ENCODE data around the gene HS6ST1.

Gene HS6ST1

GRCh38 chr2:128237081-128237534 lies 81.6 kb downstream of the HS6ST1 start:
- Histone ChIP-seq H3K4me1 (ENCODE audit: control insufficient read depth, insufficient read depth, low read length) (no peaks in the 10 kb centered on the region), H3K27me3 (ENCODE audit: control insufficient read depth, insufficient read depth, low read length, poor library complexity, severe bottlenecking) (peaks cover 13% of the 10 kb centered on the region), H3K36me3 (ENCODE audit: control insufficient read depth, insufficient read depth, low read length) (no peaks in the 10 kb centered on the region), H3K4me3 (ENCODE audit: insufficient read depth, low read depth, low read length) (no peak overlapping the region), H3K9me3 (ENCODE audit: control insufficient read depth, low read length) (no peaks in the 10 kb centered on the region), H3K27ac (ENCODE audit: insufficient read depth, low read depth, low read length, poor library complexity, severe bottlenecking) (no peak overlapping the region)
- 92 to 98% methylated on average over 2 of the region's 2 CpGs for WGBS, 2 experiments

GRCh38 chr2:128236491-128237035 lies 82.1 kb downstream of the HS6ST1 start:
- Histone ChIP-seq H3K27ac (ENCODE audit: insufficient read depth, low read depth, low read length, poor library complexity, severe bottlenecking) (no peak overlapping the region), H3K4me3 (ENCODE audit: insufficient read depth, low read depth, low read length) (no peak overlapping the region), H3K4me1 (ENCODE audit: control insufficient read depth, insufficient read depth, low read length) (no peaks in the 10 kb centered on the region), H3K27me3 (ENCODE audit: control insufficient read depth, insufficient read depth, low read length, poor library complexity, severe bottlenecking) (peaks cover 19% of the 10 kb centered on the region), H3K9me3 (ENCODE audit: control insufficient read depth, low read length) (no peaks in the 10 kb centered on the region), H3K36me3 (ENCODE audit: control insufficient read depth, insufficient read depth, low read length) (no peaks in the 10 kb centered on the region)
- 89 to 90% methylated on average over 8 of the region's 8 CpGs for WGBS, 2 experiments

GRCh38 chr2:128235581-128235980 lies 83.1 kb downstream of the HS6ST1 start:
- no peak overlapping the region for H3K4me3 ChIP-seq (ENCODE audit: insufficient read depth, low read depth, low read length)
- no peaks in the 10 kb centered on the region for H3K9me3 ChIP-seq (ENCODE audit: control insufficient read depth, low read length)
- no peaks in the 10 kb centered on the region for H3K36me3 ChIP-seq (ENCODE audit: control insufficient read depth, insufficient read depth, low read length)
- 92 to 93% methylated on average over 8 of the region's 8 CpGs for WGBS, 2 experiments
- no peak overlapping the region for H3K27ac ChIP-seq (ENCODE audit: insufficient read depth, low read depth, low read length, poor library complexity, severe bottlenecking)
- H3K4me1 ChIP-seq (ENCODE audit: control insufficient read depth, insufficient read depth, low read length): no peaks in the 10 kb centered on the region
- H3K27me3 ChIP-seq (ENCODE audit: control insufficient read depth, insufficient read depth, low read length, poor library complexity, severe bottlenecking): peaks cover 24% of the 10 kb centered on the region

GRCh38 chr2:128234613-128235012 lies 84.1 kb downstream of the HS6ST1 start:
- H3K27me3 ChIP-seq (ENCODE audit: control insufficient read depth, insufficient read depth, low read length, poor library complexity, severe bottlenecking): peaks cover 24% of the 10 kb centered on the region
- no peak overlapping the region for H3K27ac ChIP-seq (ENCODE audit: insufficient read depth, low read depth, low read length, poor library complexity, severe bottlenecking)
- no peaks in the 10 kb centered on the region for H3K9me3 ChIP-seq (ENCODE audit: control insufficient read depth, low read length)
- H3K4me3 ChIP-seq (ENCODE audit: insufficient read depth, low read depth, low read length): no peak overlapping the region
- H3K36me3 ChIP-seq (ENCODE audit: control insufficient read depth, insufficient read depth, low read length): no peaks in the 10 kb centered on the region
- WGBS, 2 experiments: 60 to 66% methylated on average over 5 of the region's 5 CpGs
- H3K4me1 ChIP-seq (ENCODE audit: control insufficient read depth, insufficient read depth, low read length): no peaks in the 10 kb centered on the region

- Histone ChIP-seq H3K4me3 (ENCODE audit: insufficient read depth, low read depth, low read length) (peak overlapping the region; percentile 62), H3K27me3 (ENCODE audit: control insufficient read depth, insufficient read depth, low read length, poor library complexity, severe bottlenecking) (peaks cover 24% of the 10 kb centered on the region), H3K36me3 (ENCODE audit: control insufficient read depth, insufficient read depth, low read length) (no peaks in the 10 kb centered on the region), H3K4me1 (ENCODE audit: control insufficient read depth, insufficient read depth, low read length) (no peaks in the 10 kb centered on the region), H3K27ac (ENCODE audit: insufficient read depth, low read depth, low read length, poor library complexity, severe bottlenecking) (no peak overlapping the region), H3K9me3 (ENCODE audit: control insufficient read depth, low read length) (no peaks in the 10 kb centered on the region)
- WGBS, 2 experiments: 53 to 56% methylated on average over 10 to 11 of the region's 11 CpGs
Observed at GRCh38 chr2:128233790-128234395, 84.8 kb downstream of the HS6ST1 start.

- no peaks in the 10 kb centered on the region for H3K9me3 ChIP-seq (ENCODE audit: control insufficient read depth, low read length)
- H3K27me3 ChIP-seq (ENCODE audit: control insufficient read depth, insufficient read depth, low read length, poor library complexity, severe bottlenecking): peaks cover 24% of the 10 kb centered on the region
- H3K4me3 ChIP-seq (ENCODE audit: insufficient read depth, low read depth, low read length): peak overlapping the region; percentile 62
- WGBS, 2 experiments: 1% methylated on average over 84 of the region's 84 CpGs
- H3K4me1 ChIP-seq (ENCODE audit: control insufficient read depth, insufficient read depth, low read length): no peaks in the 10 kb centered on the region
- no peaks in the 10 kb centered on the region for H3K36me3 ChIP-seq (ENCODE audit: control insufficient read depth, insufficient read depth, low read length)
- H3K27ac ChIP-seq (ENCODE audit: insufficient read depth, low read depth, low read length, poor library complexity, severe bottlenecking): no peak overlapping the region
Observed at GRCh38 chr2:128232965-128233789, 85.5 kb downstream of the HS6ST1 start.

- Histone ChIP-seq H3K27ac (ENCODE audit: insufficient read depth, low read depth, low read length, poor library complexity, severe bottlenecking) (no peak overlapping the region), H3K27me3 (ENCODE audit: control insufficient read depth, insufficient read depth, low read length, poor library complexity, severe bottlenecking) (peaks cover 24% of the 10 kb centered on the region), H3K4me1 (ENCODE audit: control insufficient read depth, insufficient read depth, low read length) (no peaks in the 10 kb centered on the region), H3K4me3 (ENCODE audit: insufficient read depth, low read depth, low read length) (no peak overlapping the region), H3K9me3 (ENCODE audit: control insufficient read depth, low read length) (no peaks in the 10 kb centered on the region), H3K36me3 (ENCODE audit: control insufficient read depth, insufficient read depth, low read length) (no peaks in the 10 kb centered on the region)
Observed at GRCh38 chr2:128228894-128229293, 89.8 kb downstream of the HS6ST1 start.

- no peaks in the 10 kb centered on the region for H3K36me3 ChIP-seq (ENCODE audit: control insufficient read depth, insufficient read depth, low read length)
- no peak overlapping the region for H3K27ac ChIP-seq (ENCODE audit: insufficient read depth, low read depth, low read length, poor library complexity, severe bottlenecking)
- no peaks in the 10 kb centered on the region for H3K9me3 ChIP-seq (ENCODE audit: control insufficient read depth, low read length)
- H3K4me3 ChIP-seq (ENCODE audit: insufficient read depth, low read depth, low read length): no peak overlapping the region
- peaks cover 18% of the 10 kb centered on the region for H3K27me3 ChIP-seq (ENCODE audit: control insufficient read depth, insufficient read depth, low read length, poor library complexity, severe bottlenecking)
- H3K4me1 ChIP-seq (ENCODE audit: control insufficient read depth, insufficient read depth, low read length): no peaks in the 10 kb centered on the region
- WGBS, 2 experiments: 91 to 93% methylated on average over 1 of the region's 1 CpG
Observed at GRCh38 chr2:128227862-128228261, 90.8 kb downstream of the HS6ST1 start.

- no peaks in the 10 kb centered on the region for H3K9me3 ChIP-seq (ENCODE audit: control insufficient read depth, low read length)
- no peaks in the 10 kb centered on the region for H3K36me3 ChIP-seq (ENCODE audit: control insufficient read depth, insufficient read depth, low read length)
- no peaks in the 10 kb centered on the region for H3K27me3 ChIP-seq (ENCODE audit: control insufficient read depth, insufficient read depth, low read length, poor library complexity, severe bottlenecking)
- no peak overlapping the region for H3K4me3 ChIP-seq (ENCODE audit: insufficient read depth, low read depth, low read length)
- no peak overlapping the region for H3K27ac ChIP-seq (ENCODE audit: insufficient read depth, low read depth, low read length, poor library complexity, severe bottlenecking)
- H3K4me1 ChIP-seq (ENCODE audit: control insufficient read depth, insufficient read depth, low read length): no peaks in the 10 kb centered on the region
- WGBS, 2 experiments: 79 to 82% methylated on average over 8 of the region's 8 CpGs
Observed at GRCh38 chr2:128219891-128220290, 98.8 kb downstream of the HS6ST1 start.

- Histone ChIP-seq H3K4me1 (ENCODE audit: control insufficient read depth, insufficient read depth, low read length) (no peaks in the 10 kb centered on the region), H3K27ac (ENCODE audit: insufficient read depth, low read depth, low read length, poor library complexity, severe bottlenecking) (no peak overlapping the region), H3K9me3 (ENCODE audit: control insufficient read depth, low read length) (no peaks in the 10 kb centered on the region), H3K27me3 (ENCODE audit: control insufficient read depth, insufficient read depth, low read length, poor library complexity, severe bottlenecking) (no peaks in the 10 kb centered on the region), H3K36me3 (ENCODE audit: control insufficient read depth, insufficient read depth, low read length) (no peaks in the 10 kb centered on the region), H3K4me3 (ENCODE audit: insufficient read depth, low read depth, low read length) (no peak overlapping the region)
- WGBS, 2 experiments: 88 to 89% methylated on average over 4 of the region's 4 CpGs
Observed at GRCh38 chr2:128217671-128218070, 101.0 kb downstream of the HS6ST1 start.

Measured in ectodermal cell (in vitro differentiated cells).